Measurements from ENCODE around the gene MFAP3L. TPM values are rescaled to one million over a fixed set of nuclear protein-coding genes. Genes with fewer than 3 reads are reported as not detected.

MFAP3L gene
- total RNA-seq, 1 donor from 2014 or later = 1.6 TPM

GRCh38 chr4:170033999-170034398 lies 7.8 kb upstream of the MFAP3L start:
- DNase-seq (ENCODE audit: low read depth) = no peak
- TF ChIP-seq CTCF (IDR thresholded peaks at IDR 0.05; ENCODE audit: insufficient read depth, low read length, severe bottlenecking) = no peak
- H3K36me3 ChIP-seq (ENCODE audit: control insufficient read depth, insufficient read depth, low read length) = no peaks in the 10 kb centered on the region
- H3K4me3 ChIP-seq (ENCODE audit: low read depth, low read length) = no peak overlapping the region
- H3K27me3 ChIP-seq (ENCODE audit: control insufficient read depth, insufficient read depth, low read length) = no peaks in the 10 kb centered on the region
- FAIRE-seq = no peak

GRCh38 chr4:170030121-170030520 lies 3.9 kb upstream of the MFAP3L start:
- no peak for FAIRE-seq
- DNase-seq (ENCODE audit: low read depth) = peak; percentile 49
- no peak overlapping the region for H3K4me3 ChIP-seq (ENCODE audit: low read depth, low read length)
- H3K36me3 ChIP-seq (ENCODE audit: control insufficient read depth, insufficient read depth, low read length) = no peaks in the 10 kb centered on the region
- no peaks in the 10 kb centered on the region for H3K27me3 ChIP-seq (ENCODE audit: control insufficient read depth, insufficient read depth, low read length)
- no peak for TF ChIP-seq CTCF (IDR thresholded peaks at IDR 0.05; ENCODE audit: insufficient read depth, low read length, severe bottlenecking)

- DNase-seq (ENCODE audit: low read depth) (peak; percentile 77), FAIRE-seq (no peak)
- Histone ChIP-seq H3K27me3 (ENCODE audit: control insufficient read depth, insufficient read depth, low read length) (no peaks in the 10 kb centered on the region), H3K36me3 (ENCODE audit: control insufficient read depth, insufficient read depth, low read length) (no peaks in the 10 kb centered on the region), H3K4me3 (ENCODE audit: low read depth, low read length) (peak overlapping the region; percentile 57)
- no peak for TF ChIP-seq CTCF (IDR thresholded peaks at IDR 0.05; ENCODE audit: insufficient read depth, low read length, severe bottlenecking)
These were observed 1.1 kb upstream of the MFAP3L start for GRCh38 chr4:170027181-170027829.

- no peak for TF ChIP-seq CTCF (IDR thresholded peaks at IDR 0.05; ENCODE audit: insufficient read depth, low read length, severe bottlenecking)
- Histone ChIP-seq H3K4me3 (ENCODE audit: low read depth, low read length) (peak overlapping the region; percentile 57), H3K27me3 (ENCODE audit: control insufficient read depth, insufficient read depth, low read length) (no peaks in the 10 kb centered on the region), H3K36me3 (ENCODE audit: control insufficient read depth, insufficient read depth, low read length) (no peaks in the 10 kb centered on the region)
- FAIRE-seq (no peak), DNase-seq (ENCODE audit: low read depth) (no peak)
These were observed 507 bp downstream of the MFAP3L start for GRCh38 chr4:170025523-170026252.

GRCh38 chr4:170022211-170022610 lies 4.0 kb downstream of the MFAP3L start:
- FAIRE-seq = no peak

More at GRCh38 chr4:170022211-170022610, 4.0 kb downstream of the MFAP3L start:
- Histone ChIP-seq H3K27me3 (ENCODE audit: control insufficient read depth, insufficient read depth, low read length) (no peaks in the 10 kb centered on the region), H3K36me3 (ENCODE audit: control insufficient read depth, insufficient read depth, low read length) (no peaks in the 10 kb centered on the region), H3K4me3 (ENCODE audit: low read depth, low read length) (no peak overlapping the region)
- TF ChIP-seq CTCF (IDR thresholded peaks at IDR 0.05; ENCODE audit: insufficient read depth, low read length, severe bottlenecking) = no peak
- no peak for DNase-seq (ENCODE audit: low read depth)

All from bronchial epithelial cell (primary cell).